HG03060 (cell line): ENCODE data around the gene MCRS1.
"Not testable (repeated sequence)": the region's sequence is repeated elsewhere in the genome, so short reads cannot be mapped to it uniquely, and the experiment has no call there.

Experiments used
- ATAC-seq: cut with Tn5 transposase; IDR thresholded peaks from one replicate; pipeline ENCODE4 v1.9.1; 2021; ENCODE audit warnings: low read depth, moderate number of reproducible peaks; ENCODE audit not compliant: unreplicated experiment

MCRS1 gene

GRCh38 chr12:49541911-49542505, 25.9 kb downstream of the MCRS1 start:
- no peak for ATAC-seq

GRCh38 chr12:49541140-49541861, 26.6 kb downstream of the MCRS1 start:
- ATAC-seq = no peak

- ATAC-seq = no peak
These were observed 27.5 kb downstream of the MCRS1 start for GRCh38 chr12:49540229-49541139.

GRCh38 chr12:49539406-49540228, 28.3 kb downstream of the MCRS1 start:
- ATAC-seq = no peak

GRCh38 chr12:49538510-49539403, 29.2 kb downstream of the MCRS1 start, which contains the start of gene KCNH3:
TSS of gene KCNH3 (plus strand) at chr12:49539030. CDS start at chr12:49539417, 387 bp downstream.
- no peak for ATAC-seq

- ATAC-seq = no peak
These were observed 30.0 kb downstream of the MCRS1 start for GRCh38 chr12:49537752-49538509.

- no peak for ATAC-seq
These were observed 30.7 kb downstream of the MCRS1 start for GRCh38 chr12:49537231-49537751.

GRCh38 chr12:49536526-49537071, 31.3 kb downstream of the MCRS1 start:
- no peak for ATAC-seq

- ATAC-seq = no peak
These were observed 31.9 kb downstream of the MCRS1 start for GRCh38 chr12:49535921-49536525.

- no peak for ATAC-seq
These were observed 33.1 kb downstream of the MCRS1 start for GRCh38 chr12:49534731-49535278.

- ATAC-seq = not testable (repeated sequence)
These were observed 33.8 kb downstream of the MCRS1 start for GRCh38 chr12:49534122-49534521.

GRCh38 chr12:49533331-49533730, 34.6 kb downstream of the MCRS1 start:
- no peak for ATAC-seq

GRCh38 chr12:49531745-49532144, 36.2 kb downstream of the MCRS1 start:
- ATAC-seq = no peak

- no peak for ATAC-seq
These were observed 38.5 kb downstream of the MCRS1 start for GRCh38 chr12:49529414-49529813.

GRCh38 chr12:49527361-49528130, 40.4 kb downstream of the MCRS1 start:
- ATAC-seq = no peak

- no peak for ATAC-seq
These were observed 42.0 kb downstream of the MCRS1 start for GRCh38 chr12:49525942-49526341.
